ENCODE results near the gene CTPS2.
"Not testable (repeated sequence)": the region's sequence is repeated elsewhere in the genome, so short reads cannot be mapped to it uniquely, and the experiment has no call there.

The CTPS2 gene

GRCh38 chrX:16586377-16587112 lies 125.9 kb downstream of the CTPS2 start:
- Histone ChIP-seq H2AK5ac (ENCODE audit: low read length, severe bottlenecking) (no peak overlapping the region), H3K9me3 (ENCODE audit: control insufficient read depth, low read length) (peaks cover 2% of the 10 kb centered on the region), H2BK12ac (ENCODE audit: low read length in 2 of 2) (no peak overlapping the region), H3K36me3 (ENCODE audit: control insufficient read depth in 1 of 2, insufficient read depth in 2 of 2, low read depth in 1 of 2, low read length in 2 of 2) (no peaks in the 10 kb centered on the region), H3K4ac (ENCODE audit: low read depth in 1 of 2, low read length in 2 of 2) (no peak overlapping the region), H2BK15ac (ENCODE audit: low read depth, poor library complexity, severe bottlenecking) (no peak overlapping the region), H2AFZ (ENCODE audit: low read depth, low read length) (no peak overlapping the region), H3K4me2 (ENCODE audit: low read length, poor library complexity, severe bottlenecking) (no peak overlapping the region), H3K4me3 (ENCODE audit: insufficient read depth in 1 of 2, low read depth in 1 of 2, low read length in 2 of 2) (no peak overlapping the region), H3K14ac (ENCODE audit: low read length in 2 of 2) (no peak overlapping the region), H4K91ac (ENCODE audit: low read length) (no peak overlapping the region), H3K23ac (ENCODE audit: low read length in 2 of 2) (no peak overlapping the region), H3K18ac (ENCODE audit: low read depth in 1 of 2, low read length in 2 of 2) (no peak overlapping the region), H3K27me3 (ENCODE audit: control insufficient read depth in 1 of 2, insufficient read depth in 1 of 2, low read length in 2 of 2) (no peaks in the 10 kb centered on the region), H3K27ac (ENCODE audit: low read length, poor library complexity, severe bottlenecking) (no peak overlapping the region), H4K8ac (ENCODE audit: low read length) (no peak overlapping the region), H3K4me1 (ENCODE audit: control insufficient read depth, insufficient read depth, low read depth, low read length) (no peaks in the 10 kb centered on the region), H3K9ac (ENCODE audit: low read length) (no peak overlapping the region), H3K79me1 (replicated peaks; ENCODE audit: low read length, poor library complexity, severe bottlenecking) (peaks cover under 1% of the 10 kb centered on the region), H2BK5ac (ENCODE audit: low read depth, low read length, poor library complexity, severe bottlenecking) (no peak overlapping the region), H2BK120ac (ENCODE audit: low read depth, low read length) (no peak overlapping the region)
- DNase-seq = no peak
- WGBS = 56% methylated on average over 3 of the region's 6 CpGs

DNA sequence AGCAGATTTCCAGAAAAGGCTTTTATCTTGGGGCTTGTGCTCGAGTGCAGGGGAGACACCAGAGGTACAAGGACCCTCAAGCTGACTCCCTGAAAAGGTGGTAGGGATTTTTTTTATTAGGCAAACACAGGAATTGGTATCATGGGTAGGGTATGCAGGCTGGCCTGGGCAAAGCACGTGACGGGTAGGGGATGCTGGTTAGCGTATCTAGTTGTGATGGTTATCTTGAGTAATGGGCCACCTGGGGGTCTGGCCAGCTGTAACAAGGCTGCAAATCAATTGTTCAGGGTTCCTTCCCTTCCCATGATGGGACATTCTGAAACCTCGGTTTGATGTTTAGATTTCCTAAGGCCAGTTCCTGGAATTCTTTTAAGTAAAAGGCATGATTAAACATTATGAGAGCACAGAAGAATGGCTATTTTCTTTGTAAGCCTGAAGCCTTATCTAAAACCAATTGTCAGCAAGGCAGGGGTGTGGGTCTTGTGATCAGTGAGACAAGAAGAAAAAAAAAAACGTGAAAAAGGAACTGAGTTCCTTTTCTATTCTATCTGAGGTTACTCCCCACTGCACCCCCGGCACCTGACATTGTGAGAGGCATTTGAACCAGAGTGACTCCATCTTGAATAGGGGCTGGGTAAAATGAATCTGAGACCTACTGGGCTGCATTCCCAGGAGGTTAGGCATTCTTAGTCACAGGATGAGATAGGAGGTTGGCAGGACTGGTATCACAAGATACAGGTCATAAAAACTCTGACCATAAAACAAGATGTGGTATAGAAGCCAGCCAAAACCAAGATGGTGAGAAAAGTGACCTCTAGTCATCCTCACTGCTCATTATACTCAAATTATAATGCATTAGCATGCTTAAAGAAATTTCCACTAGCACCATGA lies 126.7 kb downstream of the CTPS2 start:
- peaks cover 10% of the 10 kb centered on the region for H3K9me3 ChIP-seq (ENCODE audit: control insufficient read depth, low read length)
- no peak overlapping the region for H4K91ac ChIP-seq (ENCODE audit: low read length)
- no peak overlapping the region for H3K18ac ChIP-seq (ENCODE audit: low read depth in 1 of 2, low read length in 2 of 2)
- no peak overlapping the region for H2BK15ac ChIP-seq (ENCODE audit: low read depth, poor library complexity, severe bottlenecking)
- H2BK5ac ChIP-seq (ENCODE audit: low read depth, low read length, poor library complexity, severe bottlenecking) = no peak overlapping the region
- 64% methylated on average over 6 of the region's 7 CpGs for WGBS
- H3K27ac ChIP-seq (ENCODE audit: low read length, poor library complexity, severe bottlenecking) = no peak overlapping the region
- H3K36me3 ChIP-seq (ENCODE audit: control insufficient read depth in 1 of 2, insufficient read depth in 2 of 2, low read depth in 1 of 2, low read length in 2 of 2) = no peaks in the 10 kb centered on the region
- H3K4me1 ChIP-seq (ENCODE audit: control insufficient read depth, insufficient read depth, low read depth, low read length) = no peaks in the 10 kb centered on the region
- no peak overlapping the region for H3K4me2 ChIP-seq (ENCODE audit: low read length, poor library complexity, severe bottlenecking)
- H4K8ac ChIP-seq (ENCODE audit: low read length) = no peak overlapping the region
- H3K14ac ChIP-seq (ENCODE audit: low read length in 2 of 2) = no peak overlapping the region
- H2BK120ac ChIP-seq (ENCODE audit: low read depth, low read length) = no peak overlapping the region
- H2BK12ac ChIP-seq (ENCODE audit: low read length in 2 of 2) = no peak overlapping the region
- no peak for DNase-seq
- no peak overlapping the region for H3K23ac ChIP-seq (ENCODE audit: low read length in 2 of 2)
- H3K9ac ChIP-seq (ENCODE audit: low read length) = no peak overlapping the region
- no peak overlapping the region for H3K4me3 ChIP-seq (ENCODE audit: insufficient read depth in 1 of 2, low read depth in 1 of 2, low read length in 2 of 2)
- H3K4ac ChIP-seq (ENCODE audit: low read depth in 1 of 2, low read length in 2 of 2) = no peak overlapping the region
- no peak overlapping the region for H2AFZ ChIP-seq (ENCODE audit: low read depth, low read length)
- no peaks in the 10 kb centered on the region for H3K27me3 ChIP-seq (ENCODE audit: control insufficient read depth in 1 of 2, insufficient read depth in 1 of 2, low read length in 2 of 2)
- H2AK5ac ChIP-seq (ENCODE audit: low read length, severe bottlenecking) = no peak overlapping the region
- H3K79me1 ChIP-seq (replicated peaks; ENCODE audit: low read length, poor library complexity, severe bottlenecking) = no peaks in the 10 kb centered on the region

GRCh38 chrX:16580004-16580797 lies 132.3 kb downstream of the CTPS2 start:
- 28% methylated on average over 7 of the region's 14 CpGs for WGBS

DNA sequence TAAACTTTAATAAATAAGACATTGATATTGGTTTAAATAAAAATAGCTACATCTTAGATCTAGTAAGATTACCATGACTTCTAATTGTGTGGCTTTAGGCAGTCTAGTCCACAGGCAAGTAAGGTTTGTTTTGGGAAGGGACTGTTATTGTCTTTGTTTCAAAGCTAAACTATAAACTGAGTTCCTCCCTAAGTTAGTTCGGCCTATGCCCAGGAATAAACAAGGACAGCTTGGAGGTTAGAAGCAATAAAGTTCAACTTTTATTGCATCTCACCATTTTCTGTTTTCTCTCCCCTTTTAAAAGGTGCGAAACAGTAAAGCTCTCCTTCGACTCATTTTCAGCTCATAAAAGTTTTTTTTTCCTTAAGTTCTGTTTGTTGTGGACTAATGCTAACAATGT lies 133.0 kb downstream of the CTPS2 start:
- Histone ChIP-seq H3K9ac (ENCODE audit: low read length) (no peak overlapping the region), H3K18ac (ENCODE audit: low read depth in 1 of 2, low read length in 2 of 2) (no peak overlapping the region), H3K23ac (ENCODE audit: low read length in 2 of 2) (no peak overlapping the region), H2AK5ac (ENCODE audit: low read length, severe bottlenecking) (no peak overlapping the region), H2BK120ac (ENCODE audit: low read depth, low read length) (no peak overlapping the region), H3K4me3 (ENCODE audit: insufficient read depth in 1 of 2, low read depth in 1 of 2, low read length in 2 of 2) (no peak overlapping the region), H2BK5ac (ENCODE audit: low read depth, low read length, poor library complexity, severe bottlenecking) (no peak overlapping the region), H2BK15ac (ENCODE audit: low read depth, poor library complexity, severe bottlenecking) (no peak overlapping the region), H4K8ac (ENCODE audit: low read length) (no peak overlapping the region), H3K14ac (ENCODE audit: low read length in 2 of 2) (no peak overlapping the region), H2AFZ (ENCODE audit: low read depth, low read length) (no peak overlapping the region), H4K91ac (ENCODE audit: low read length) (no peak overlapping the region), H3K27ac (ENCODE audit: low read length, poor library complexity, severe bottlenecking) (no peak overlapping the region), H3K4me2 (ENCODE audit: low read length, poor library complexity, severe bottlenecking) (no peak overlapping the region), H2BK12ac (ENCODE audit: low read length in 2 of 2) (no peak overlapping the region), H3K9me3 (ENCODE audit: control insufficient read depth, low read length) (peaks cover 8% of the 10 kb centered on the region), H3K4me1 (ENCODE audit: control insufficient read depth, insufficient read depth, low read depth, low read length) (no peaks in the 10 kb centered on the region), H3K79me1 (replicated peaks; ENCODE audit: low read length, poor library complexity, severe bottlenecking) (no peaks in the 10 kb centered on the region), H3K4ac (ENCODE audit: low read depth in 1 of 2, low read length in 2 of 2) (no peak overlapping the region), H3K27me3 (ENCODE audit: control insufficient read depth in 1 of 2, insufficient read depth in 1 of 2, low read length in 2 of 2) (peaks cover 0 to 2% of the 10 kb centered on the region in 2 experiments), H3K36me3 (ENCODE audit: control insufficient read depth in 1 of 2, insufficient read depth in 2 of 2, low read depth in 1 of 2, low read length in 2 of 2) (no peaks in the 10 kb centered on the region)
- WGBS = no CpG with 5 or more reads among the region's 3 CpGs
- no peak for DNase-seq

More at GRCh38 chrX:16580004-16580797, 132.3 kb downstream of the CTPS2 start:
- not testable (repeated sequence) for H2BK15ac ChIP-seq (ENCODE audit: low read depth, poor library complexity, severe bottlenecking); DNase-seq; H2AFZ ChIP-seq (ENCODE audit: low read depth, low read length); H3K4me3 ChIP-seq (ENCODE audit: insufficient read depth in 1 of 2, low read depth in 1 of 2, low read length in 2 of 2); H3K4ac ChIP-seq (ENCODE audit: low read depth in 1 of 2, low read length in 2 of 2); H3K23ac ChIP-seq (ENCODE audit: low read length in 2 of 2); H3K14ac ChIP-seq (ENCODE audit: low read length in 2 of 2); H3K27me3 ChIP-seq (ENCODE audit: control insufficient read depth in 1 of 2, insufficient read depth in 1 of 2, low read length in 2 of 2); H2AK5ac ChIP-seq (ENCODE audit: low read length, severe bottlenecking); H4K8ac ChIP-seq (ENCODE audit: low read length); H3K79me1 ChIP-seq (replicated peaks; ENCODE audit: low read length, poor library complexity, severe bottlenecking); H3K27ac ChIP-seq (ENCODE audit: low read length, poor library complexity, severe bottlenecking); H2BK5ac ChIP-seq (ENCODE audit: low read depth, low read length, poor library complexity, severe bottlenecking); H3K18ac ChIP-seq (ENCODE audit: low read depth in 1 of 2, low read length in 2 of 2); H2BK12ac ChIP-seq (ENCODE audit: low read length in 2 of 2); H3K9ac ChIP-seq (ENCODE audit: low read length); H3K36me3 ChIP-seq (ENCODE audit: control insufficient read depth in 1 of 2, insufficient read depth in 2 of 2, low read depth in 1 of 2, low read length in 2 of 2); H4K91ac ChIP-seq (ENCODE audit: low read length); H2BK120ac ChIP-seq (ENCODE audit: low read depth, low read length); H3K4me2 ChIP-seq (ENCODE audit: low read length, poor library complexity, severe bottlenecking); H3K4me1 ChIP-seq (ENCODE audit: control insufficient read depth, insufficient read depth, low read depth, low read length); H3K9me3 ChIP-seq (ENCODE audit: control insufficient read depth, low read length)
